ENCODE results near the gene MAD2L1. TPM values are rescaled to one million over a fixed set of nuclear protein-coding genes. Genes with fewer than 3 reads are reported as not detected.

MAD2L1 gene
- total RNA-seq, 2 experiments from 2014 or later = 109 to 112 TPM

DNA sequence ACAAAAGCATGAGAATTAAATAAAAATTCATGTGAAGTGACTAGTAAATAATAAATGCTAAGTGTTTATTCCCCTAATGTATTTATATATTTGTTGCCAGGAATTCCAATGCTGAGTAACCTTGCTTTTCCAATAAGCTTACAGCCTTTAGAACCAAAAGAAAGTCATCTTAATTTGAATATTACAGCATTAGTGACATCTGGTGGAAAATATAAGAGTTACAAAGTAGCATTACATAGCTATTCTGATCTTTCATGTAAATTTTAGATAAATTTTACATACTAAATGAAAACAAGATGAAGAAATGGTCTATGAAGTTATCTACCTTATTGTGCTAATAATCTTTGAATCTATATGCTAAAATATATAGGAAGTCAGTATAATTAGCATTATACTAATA, 10.4 kb downstream of the MAD2L1 start:
- ChIA-PET CTCF (ENCODE audit: unreplicated experiment) (interaction anchor here (1.4 kb wide), 1 partner anchor 9 kb away, joined by 3 read pairs; no protein-coding TSS in a partner anchor), POLR2A (interaction anchor here (1.0 to 1.8 kb wide), 4 partner anchors 9 to 75 kb away, joined by 4 to 12 read pairs (median 6); no protein-coding TSS in a partner anchor)
- TF ChIP-seq, protein P1, sequence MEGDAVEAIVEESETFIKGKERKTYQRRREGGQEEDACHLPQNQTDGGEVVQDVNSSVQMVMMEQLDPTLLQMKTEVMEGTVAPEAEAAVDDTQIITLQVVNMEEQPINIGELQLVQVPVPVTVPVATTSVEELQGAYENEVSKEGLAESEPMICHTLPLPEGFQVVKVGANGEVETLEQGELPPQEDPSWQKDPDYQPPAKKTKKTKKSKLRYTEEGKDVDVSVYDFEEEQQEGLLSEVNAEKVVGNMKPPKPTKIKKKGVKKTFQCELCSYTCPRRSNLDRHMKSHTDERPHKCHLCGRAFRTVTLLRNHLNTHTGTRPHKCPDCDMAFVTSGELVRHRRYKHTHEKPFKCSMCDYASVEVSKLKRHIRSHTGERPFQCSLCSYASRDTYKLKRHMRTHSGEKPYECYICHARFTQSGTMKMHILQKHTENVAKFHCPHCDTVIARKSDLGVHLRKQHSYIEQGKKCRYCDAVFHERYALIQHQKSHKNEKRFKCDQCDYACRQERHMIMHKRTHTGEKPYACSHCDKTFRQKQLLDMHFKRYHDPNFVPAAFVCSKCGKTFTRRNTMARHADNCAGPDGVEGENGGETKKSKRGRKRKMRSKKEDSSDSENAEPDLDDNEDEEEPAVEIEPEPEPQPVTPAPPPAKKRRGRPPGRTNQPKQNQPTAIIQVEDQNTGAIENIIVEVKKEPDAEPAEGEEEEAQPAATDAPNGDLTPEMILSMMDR (conservative IDR thresholded peaks at IDR 0.05; ENCODE audit: low read length) = peak; percentile 53
- TF ChIP-seq EZH2phosphoT487 (IDR thresholded peaks at IDR 0.05; ENCODE audit: borderline replicate concordance, low read depth, low read length) = no peak
- Histone ChIP-seq H3K4me2 (ENCODE audit: low read length) (no peak overlapping the region), H3K4me3 (ENCODE audit: low read depth, low read length, poor library complexity, severe bottlenecking) (no peak overlapping the region), H3K9me2 (ENCODE audit: insufficient read depth, low read length) (no peaks in the 10 kb centered on the region), H3K79me2 (ENCODE audit: insufficient read depth, low read depth, low read length) (peaks cover 52% of the 10 kb centered on the region), H3K36me3 (ENCODE audit: insufficient read depth, low read length) (peaks cover 80% of the 10 kb centered on the region), H4K20me1 (ENCODE audit: insufficient read depth, low read length) (no peaks in the 10 kb centered on the region; the same call in 1 of the 2 replicates), H3K27ac (ENCODE audit: low read depth, low read length, poor library complexity, severe bottlenecking) (no peak overlapping the region), H3K9me3 (ENCODE audit: low read length) (no peaks in the 10 kb centered on the region), H3K4me1 (ENCODE audit: insufficient read depth, low read length, poor library complexity, severe bottlenecking) (peaks cover 31% of the 10 kb centered on the region), H2AFZ (ENCODE audit: low read length) (no peak overlapping the region)
- intact Hi-C loops (cut with micrococcal nuclease; ENCODE audit: unreplicated experiment) = no loop called here
- no peak for DNase-seq (ENCODE audit: low spot score)
- no TSS peak for BruUV-seq (replicated peaks)

DNA sequence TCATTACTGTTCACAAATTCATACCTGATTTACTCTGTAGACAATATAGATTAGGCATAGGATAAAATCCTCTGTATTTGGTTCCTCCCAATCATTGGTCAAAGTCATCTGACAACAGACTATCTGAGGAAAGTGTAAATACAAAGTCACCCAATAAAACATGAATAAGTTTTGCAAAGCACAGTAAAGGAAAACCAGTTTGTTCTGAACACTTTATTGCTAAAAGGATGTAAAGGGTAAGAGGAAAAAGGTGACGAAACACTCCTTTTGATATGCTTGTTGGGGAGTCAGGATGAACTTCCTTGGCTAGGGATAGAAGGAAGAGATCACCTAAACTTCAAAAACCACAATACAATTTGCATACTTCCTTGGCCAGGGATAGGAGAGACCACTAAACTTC, 10.9 kb downstream of the MAD2L1 start:
- POLR2A ChIA-PET = interaction anchor here (0.7 to 1.6 kb wide), 2 partner anchors 10 to 12 kb away, joined by 3 to 12 read pairs; no protein-coding TSS in a partner anchor
- intact Hi-C loops (cut with micrococcal nuclease; ENCODE audit: unreplicated experiment) = no loop called here
- no peak overlapping the region for H3K4me2 ChIP-seq (ENCODE audit: low read length)
- H2AFZ ChIP-seq (ENCODE audit: low read length) = no peak overlapping the region
- peaks cover 31% of the 10 kb centered on the region for H3K4me1 ChIP-seq (ENCODE audit: insufficient read depth, low read length, poor library complexity, severe bottlenecking)
- TF ChIP-seq EZH2phosphoT487 (IDR thresholded peaks at IDR 0.05; ENCODE audit: borderline replicate concordance, low read depth, low read length) = no peak
- TF ChIP-seq, protein P1 (conservative IDR thresholded peaks at IDR 0.05; ENCODE audit: low read length) = no peak
- DNase-seq (ENCODE audit: low spot score) = no peak
- H3K36me3 ChIP-seq (ENCODE audit: insufficient read depth, low read length) = peaks cover 75% of the 10 kb centered on the region
- H3K27ac ChIP-seq (ENCODE audit: low read depth, low read length, poor library complexity, severe bottlenecking) = no peak overlapping the region
- no peaks in the 10 kb centered on the region for H3K9me3 ChIP-seq (ENCODE audit: low read length)
- BruUV-seq (replicated peaks) = no TSS peak
- CTCF ChIA-PET (ENCODE audit: unreplicated experiment) = interaction anchor here (1.4 kb wide), 1 partner anchor 10 kb away, joined by 3 read pairs; no protein-coding TSS in a partner anchor
- no peak overlapping the region for H3K4me3 ChIP-seq (ENCODE audit: low read depth, low read length, poor library complexity, severe bottlenecking)
- H4K20me1 ChIP-seq (ENCODE audit: insufficient read depth, low read length) = no peaks in the 10 kb centered on the region; the same call in 1 of the 2 replicates
- H3K79me2 ChIP-seq (ENCODE audit: insufficient read depth, low read depth, low read length) = peaks cover 47% of the 10 kb centered on the region
- no peaks in the 10 kb centered on the region for H3K9me2 ChIP-seq (ENCODE audit: insufficient read depth, low read length)

DNA sequence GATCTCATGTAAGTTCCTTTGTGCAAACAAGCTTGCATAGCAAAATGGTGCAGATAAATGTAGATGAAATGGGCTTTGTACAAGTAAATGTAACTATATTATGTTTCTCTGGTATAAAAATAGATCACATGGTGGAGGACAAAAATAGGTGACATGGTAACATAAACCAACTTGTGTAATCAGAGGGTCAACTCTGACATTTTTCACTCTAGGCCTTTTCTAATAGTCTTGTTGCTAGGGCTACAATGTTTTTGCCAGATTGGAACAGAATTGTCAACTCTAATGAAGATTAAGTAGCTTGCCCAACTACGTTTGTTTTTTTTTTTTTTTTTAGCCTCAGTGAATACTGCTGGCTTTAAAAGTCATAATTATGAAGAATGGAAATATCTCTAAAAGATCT, 11.5 kb downstream of the MAD2L1 start:
- H3K4me2 ChIP-seq (ENCODE audit: low read length) = no peak overlapping the region
- H3K4me1 ChIP-seq (ENCODE audit: insufficient read depth, low read length, poor library complexity, severe bottlenecking) = peaks cover 31% of the 10 kb centered on the region
- H2AFZ ChIP-seq (ENCODE audit: low read length) = no peak overlapping the region
- H3K79me2 ChIP-seq (ENCODE audit: insufficient read depth, low read depth, low read length) = peaks cover 41% of the 10 kb centered on the region; the same call in 1 of the 2 replicates
- ChIA-PET POLR2A (interaction anchor here (0.7 to 1.7 kb wide), 4 partner anchors 8 to 322 kb away, joined by 3 to 9 read pairs (median 4); partner anchors contain the start of gene MAD2L1), CTCF (ENCODE audit: unreplicated experiment) (no interaction called here)
- intact Hi-C loops (cut with micrococcal nuclease; ENCODE audit: unreplicated experiment) = no loop called here
- no peaks in the 10 kb centered on the region for H3K9me3 ChIP-seq (ENCODE audit: low read length)
- H4K20me1 ChIP-seq (ENCODE audit: insufficient read depth, low read length) = no peaks in the 10 kb centered on the region; the same call in 1 of the 2 replicates
- no peaks in the 10 kb centered on the region for H3K9me2 ChIP-seq (ENCODE audit: insufficient read depth, low read length)
- no peak for DNase-seq (ENCODE audit: low spot score)
- H3K27ac ChIP-seq (ENCODE audit: low read depth, low read length, poor library complexity, severe bottlenecking) = no peak overlapping the region
- H3K36me3 ChIP-seq (ENCODE audit: insufficient read depth, low read length) = peaks cover 69% of the 10 kb centered on the region
- H3K4me3 ChIP-seq (ENCODE audit: low read depth, low read length, poor library complexity, severe bottlenecking) = no peak overlapping the region
- no TSS peak for BruUV-seq (replicated peaks)
- TF ChIP-seq, protein P1 (conservative IDR thresholded peaks at IDR 0.05; ENCODE audit: low read length) = no peak
- TF ChIP-seq EZH2phosphoT487 (IDR thresholded peaks at IDR 0.05; ENCODE audit: borderline replicate concordance, low read depth, low read length) = no peak

Data from OCI-LY7 (cell line).